Motor neuron (in vitro differentiated cells): ENCODE data around the gene NEUROD4. TPM values are rescaled to one million over a fixed set of nuclear protein-coding genes. Genes with fewer than 3 reads are reported as not detected.

Experiments used
- ATAC-seq, 8 experiments: fragments of 200-7000 bp; cut with Tn5 transposase; replicated peaks in 6 of 8; 2 replicates each; pipeline ENCODE4 v1.8.0; 2021; ENCODE audit warnings: mild to moderate bottlenecking in 8 of 8, moderate library complexity in 8 of 8
- H3K27ac ChIP-seq, 2 donors: fragments of 250-450 bp; sonication (Bioruptor Pico); 2 replicates each; pipeline ENCODE4 v1.9.0; 2021; ENCODE audit warnings: antibody characterized with exemption in 2 of 2, mild to moderate bottlenecking in 2 of 2, moderate library complexity in 1 of 2
- H3K4me1 ChIP-seq, 2 donors: fragments of 250-450 bp; sonication (Bioruptor Pico); replicated peaks in 1 of 2; 2 replicates each; pipeline ENCODE4 v1.6.1; 2021; ENCODE audit warnings: antibody characterized with exemption in 2 of 2, mild to moderate bottlenecking in 2 of 2, moderate library complexity in 1 of 2
- H3K4me3 ChIP-seq, 5 donors: fragments of 250-450 bp; sonication (Bioruptor Pico); 2 replicates each; pipeline ENCODE4 v1.9.0; 2021; ENCODE audit warnings: antibody characterized with exemption in 5 of 5, mild to moderate bottlenecking in 5 of 5, moderate library complexity in 4 of 5
- WGBS, 10 experiments: fragments of 450-650 bp; shearing (Covaris generic); methylation state at CpG; one replicate each; pipeline ENCODE4 v1.0.0; 2022; 5-methylcytosine and 5-hydroxymethylcytosine counted together
- in situ Hi-C, 9 experiments: fragments of 400-800 bp; cut with MboI; loops; one replicate each; pipeline ENCODE4 v1.15.0; 2021; ENCODE audit warnings: low sequenced_read_pairs in 9 of 9, low pct_unique_long_range_greater_than_20kb in 2 of 9; ENCODE audit not compliant: unreplicated experiment in 9 of 9
- total RNA-seq, 8 experiments: library from RNA; unstranded; fragments of 300-600 nt; gene quantifications; 2 replicates each; pipeline versions ENCODE4 v1.2.3 to v1.2.4, GENCODE V29; 2022

The NEUROD4 gene
- total RNA-seq, 8 experiments from 2014 or later: 0.10 to 101 (median 6.9) TPM; not detected in 1

DNA sequence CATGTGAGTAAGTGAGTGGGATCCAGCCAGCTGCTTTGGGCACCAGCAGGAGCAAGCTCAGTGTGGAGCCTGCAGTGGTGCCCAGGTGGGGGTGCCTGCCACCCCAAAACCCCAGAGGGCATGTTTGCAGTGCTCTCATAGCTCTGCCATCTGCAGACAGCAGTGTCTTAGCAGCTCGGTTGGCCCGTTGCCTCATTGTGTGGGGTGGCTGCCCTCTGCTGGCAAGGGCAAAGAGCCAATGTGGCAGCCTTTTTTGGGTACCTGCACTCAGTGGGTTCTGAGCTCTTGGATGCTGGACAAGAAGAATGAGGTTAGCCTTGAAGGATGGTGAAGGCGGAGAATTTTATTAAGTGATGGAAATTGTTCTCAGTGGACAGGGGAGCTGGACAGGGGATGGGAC, 52.3 kb downstream of the NEUROD4 start:
- Histone ChIP-seq H3K4me3 (no peak overlapping the region), H3K27ac (no peak overlapping the region), H3K4me1 (peaks cover 9 to 10% of the 10 kb centered on the region in 2 donors)
- in situ Hi-C loops: loop anchor here in 4 of 9 experiments (5.0 to 25.0 kb wide), 4 partner anchors 70 to 310 kb away; partner anchors contain the start of gene TESPA1 (in 1 of the 4)
- ATAC-seq: peak in 1 of 8 experiments; percentile 48
- 20 to 100% (median 80%) methylated on average over 1 to 3 of the region's 3 CpGs; no CpG with 5 or more reads in 3 of the 10 experiments for WGBS, 10 experiments

DNA sequence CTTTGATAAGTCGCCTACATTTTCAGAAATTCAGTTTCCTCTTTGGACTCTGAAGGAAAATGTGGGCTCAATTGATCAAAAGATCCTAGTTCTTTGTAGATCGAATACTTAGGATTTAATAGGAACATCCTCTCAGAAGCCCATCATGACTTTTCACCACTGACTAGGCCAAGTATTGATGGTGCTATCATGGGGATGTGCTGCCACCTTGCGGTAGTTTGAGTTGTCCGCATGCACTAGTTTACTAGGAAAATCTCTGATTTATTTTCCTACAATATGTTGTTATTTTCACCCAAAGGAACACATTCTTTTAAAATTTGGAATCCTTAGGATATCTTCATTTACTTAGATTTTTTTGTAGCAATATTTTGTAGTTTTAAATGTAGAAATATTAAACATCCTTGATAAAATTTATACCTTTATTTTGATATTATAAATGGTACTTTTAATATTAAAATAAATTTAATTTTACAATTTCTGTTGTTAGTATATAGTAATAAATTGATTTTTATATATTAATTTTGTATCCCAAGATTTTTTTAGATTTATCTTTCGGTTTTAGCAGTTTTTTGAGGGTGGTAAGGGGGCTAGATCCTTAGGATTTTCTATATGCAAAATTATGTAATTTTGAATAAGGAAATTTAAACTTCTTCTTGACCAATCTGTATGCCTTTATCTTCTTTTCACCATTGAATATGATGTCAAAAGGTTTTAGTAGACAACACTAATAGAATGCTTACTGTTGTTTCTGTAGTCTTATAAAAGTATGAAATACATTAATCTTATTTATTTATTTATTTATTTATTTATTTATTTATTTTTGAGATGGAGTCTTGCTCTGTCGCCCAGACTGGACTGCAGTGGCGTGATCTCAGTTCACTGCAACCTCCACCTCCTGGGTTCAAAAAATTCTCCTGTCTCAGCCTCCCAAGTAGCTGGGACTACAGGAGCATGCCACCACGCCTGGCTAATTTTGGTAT, 53.6 kb downstream of the NEUROD4 start:
- WGBS, 10 experiments: 0 to 45% (median 25%) methylated on average over 3 to 8 of the region's 8 CpGs
- Histone ChIP-seq H3K27ac (no peak overlapping the region), H3K4me3 (no peak overlapping the region), H3K4me1 (no peaks in the 10 kb centered on the region)
- ATAC-seq: peak; percentile 59 to 79 (median 68)
- in situ Hi-C loops: loop anchor here in 4 of 9 experiments (5.0 to 25.0 kb wide), 4 partner anchors 71 to 311 kb away; partner anchors contain the start of gene TESPA1 (in 1 of the 4)

DNA sequence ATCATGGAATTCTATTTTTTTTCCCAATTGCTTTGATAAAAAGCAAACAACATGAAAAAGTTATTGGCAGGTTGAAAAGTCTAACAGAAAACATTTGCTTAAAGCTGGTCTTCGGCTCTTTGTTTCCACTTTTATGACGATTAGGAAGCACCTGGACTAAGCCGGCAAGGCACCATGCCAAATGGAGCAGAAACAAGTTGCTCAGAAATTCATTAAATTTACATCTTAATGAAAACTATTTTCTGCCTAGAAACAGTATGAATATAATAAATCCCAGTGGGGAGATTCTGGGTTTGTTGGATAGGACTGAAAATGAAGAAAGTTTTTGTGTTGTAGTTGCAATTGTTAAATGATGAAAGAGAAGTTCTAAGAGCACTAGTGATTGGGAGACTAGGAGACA, 55.0 kb downstream of the NEUROD4 start:
- in situ Hi-C loops: loop anchor here in 4 of 9 experiments (5.0 to 25.0 kb wide), 4 partner anchors 73 to 313 kb away; partner anchors contain the start of gene TESPA1 (in 1 of the 4)
- Histone ChIP-seq H3K4me3 (no peak overlapping the region), H3K4me1 (no peaks in the 10 kb centered on the region), H3K27ac (no peak overlapping the region)
- no peak for ATAC-seq
- 0 to 95% (median 56%) methylated on average over 1 to 3 of the region's 3 CpGs for WGBS, 10 experiments

Other genes with a start within 250 kb of the NEUROD4 start
- 10 to 100 TPM in 1 of 8 experiments, 1 to 10 TPM in 1, not detected in 6; 6.6 to 15.7 TPM for gene MUCL1, start 165.5 kb upstream of the NEUROD4 start, total RNA-seq
- under 1 TPM in 6 of 8 experiments, not detected in 2; 0.09 to 0.52 (median 0.16) TPM for gene TESPA1, start 35.2 kb upstream of the NEUROD4 start, total RNA-seq
- gene OR9K2, start 106.4 kb downstream of the NEUROD4 start, total RNA-seq: under 1 TPM in 5 of 8 experiments, not detected in 3; 0.20 to 0.38 (median 0.24) TPM
- under 1 TPM in 1 of 8 experiments, not detected in 7; 0.21 TPM for gene OR10A7, start 201.1 kb downstream of the NEUROD4 start, total RNA-seq
- not detected for gene OR6C74, start 224.6 kb downstream of the NEUROD4 start, total RNA-seq